H9 (cell line): Measurements from ENCODE around the gene MSLN. TPM values are rescaled to one million over a fixed set of nuclear protein-coding genes. Genes with fewer than 3 reads are reported as not detected.

Experiments
- DNase-seq: peaks from one replicate; pipeline ENCODE4 v3.0.0-alpha.2; 2017
- H2AFZ ChIP-seq: one replicate; pipeline ENCODE4 v1.6.1; 2013; ENCODE audit warnings: mild to moderate bottlenecking, low read length, control low read depth, moderate library complexity
- H2AK5ac ChIP-seq: 2 replicates; pipeline ENCODE4 v1.6.1; 2013; ENCODE audit warnings: low read length, control low read depth, mixed read lengths; ENCODE audit not compliant: insufficient read length
- H2BK120ac ChIP-seq: one replicate; pipeline ENCODE4 v1.6.1; 2013; ENCODE audit warnings: low read depth, mild to moderate bottlenecking, low read length, control low read depth, inconsistent platforms; ENCODE audit not compliant: poor library complexity, severe bottlenecking
- H2BK12ac ChIP-seq: 2 replicates; pipeline ENCODE4 v1.6.1; 2013; ENCODE audit warnings: low read length, control low read depth, mixed read lengths, low read depth; ENCODE audit not compliant: insufficient read length
- H2BK15ac ChIP-seq: 2 replicates; pipeline ENCODE4 v1.6.1; 2013; ENCODE audit warnings: low read depth, low read length, control low read depth
- H2BK20ac ChIP-seq: one replicate; pipeline ENCODE4 v1.6.1; 2013; ENCODE audit warnings: low read depth, mild to moderate bottlenecking, low read length, control low read depth, inconsistent platforms; ENCODE audit not compliant: poor library complexity, severe bottlenecking
- H2BK5ac ChIP-seq: 2 replicates; pipeline ENCODE4 v1.6.1; 2013; ENCODE audit warnings: low read length, control low read depth, mixed read lengths; ENCODE audit not compliant: insufficient read length
- H3K14ac ChIP-seq: 2 replicates; pipeline ENCODE4 v1.6.1; 2013; ENCODE audit warnings: low read length, control low read depth; ENCODE audit not compliant: insufficient read depth
- H3K18ac ChIP-seq: 2 replicates; pipeline ENCODE4 v1.6.1; 2013; ENCODE audit warnings: low read depth, mild to moderate bottlenecking, mixed read lengths, low read length, control low read depth; ENCODE audit not compliant: insufficient read length
- H3K23ac ChIP-seq: 2 replicates; pipeline ENCODE4 v1.6.1; 2013; ENCODE audit warnings: low read length, control low read depth, mixed read lengths, low read depth; ENCODE audit not compliant: insufficient read length
- H3K23me2 ChIP-seq: 2 replicates; pipeline ENCODE4 v1.6.1; 2013; ENCODE audit warnings: low read depth, mild to moderate bottlenecking, mixed read lengths, low read length, control low read depth; ENCODE audit not compliant: insufficient read length, poor library complexity, severe bottlenecking
- H3K27ac ChIP-seq: 2 replicates; pipeline ENCODE4 v1.5.1; 2013; ENCODE audit warnings: low read length, control low read depth, mixed read lengths, low read depth; ENCODE audit not compliant: insufficient read length
- H3K27me3 ChIP-seq: 2 replicates; pipeline ENCODE4 v1.6.1; 2013; ENCODE audit warnings: low read length, control low read depth, inconsistent platforms; ENCODE audit not compliant: insufficient read depth
- H3K4ac ChIP-seq: 2 replicates; pipeline ENCODE4 v1.6.1; 2013; ENCODE audit warnings: low read depth, mild to moderate bottlenecking, control low read depth, inconsistent platforms, low read length, moderate library complexity
- H3K4me1 ChIP-seq: 2 replicates; pipeline ENCODE4 v1.6.1; 2013; ENCODE audit warnings: low read length, control low read depth, inconsistent platforms; ENCODE audit not compliant: insufficient read depth
- H3K4me2 ChIP-seq: 2 replicates; pipeline ENCODE4 v1.6.1; 2013; ENCODE audit warnings: low read length, control low read depth, mixed read lengths; ENCODE audit not compliant: insufficient read length, insufficient read depth
- H3K56ac ChIP-seq: 2 replicates; pipeline ENCODE4 v1.6.1; 2013; ENCODE audit warnings: low read depth, mild to moderate bottlenecking, mixed read lengths, low read length, control low read depth; ENCODE audit not compliant: insufficient read length
- H3K79me1 ChIP-seq: 2 replicates; pipeline ENCODE4 v1.6.1; 2013; ENCODE audit warnings: low read depth, mild to moderate bottlenecking, moderate library complexity, low read length, control low read depth, inconsistent platforms; ENCODE audit not compliant: insufficient read depth, poor library complexity, severe bottlenecking
- H3K79me2 ChIP-seq: 2 replicates; pipeline ENCODE4 v1.6.1; 2013; ENCODE audit warnings: low read length, control low read depth, inconsistent platforms; ENCODE audit not compliant: insufficient read depth
- H3K9ac ChIP-seq: 2 replicates; pipeline ENCODE4 v1.6.1; 2013; ENCODE audit warnings: low read length, control low read depth, mixed read lengths; ENCODE audit not compliant: insufficient read length; ENCODE audit errors: extremely low read depth
- H3K9me3 ChIP-seq: one replicate; pipeline ENCODE4 v1.6.1; 2013; ENCODE audit warnings: low read depth, low read length, inconsistent platforms; ENCODE audit not compliant: control insufficient read depth
- H3T11ph ChIP-seq: one replicate; pipeline ENCODE4 v1.6.1; 2013; ENCODE audit warnings: mild to moderate bottlenecking, low read length, control low read depth, inconsistent platforms
- H4K20me1 ChIP-seq: one replicate; pipeline ENCODE4 v1.6.1; 2013; ENCODE audit not compliant: control insufficient read depth, insufficient read length, insufficient read depth
- H4K5ac ChIP-seq: 2 replicates; pipeline ENCODE4 v1.6.1; 2013; ENCODE audit warnings: low read depth, mild to moderate bottlenecking, mixed read lengths, low read length, control low read depth; ENCODE audit not compliant: insufficient read length
- H4K8ac ChIP-seq: replicated peaks from 2 replicates; pipeline ENCODE4 v1.6.1; 2013; ENCODE audit warnings: low read length, control low read depth, mixed read lengths, low read depth; ENCODE audit not compliant: insufficient read length
- H4K91ac ChIP-seq: 2 replicates; pipeline ENCODE4 v1.6.1; 2013; ENCODE audit warnings: low read depth, mild to moderate bottlenecking, moderate library complexity, mixed read lengths, low read length, control low read depth; ENCODE audit not compliant: insufficient read length
- H3K27ac Mint-ChIP-seq, 3 experiments: 2 replicates in 2 of 3; 3 replicates in 1 of 3; pipeline ENCODE4 v1.8.0; 2020 to 2021; ENCODE audit warnings: mixed read lengths in 3 of 3, mild to moderate bottlenecking in 1 of 3, moderate library complexity in 1 of 3
- H3K27me3 Mint-ChIP-seq: 2 replicates; pipeline ENCODE4 v1.8.0; 2021; ENCODE audit warnings: low read depth, mild to moderate bottlenecking, moderate library complexity, mixed read lengths
- H3K36me3 Mint-ChIP-seq, 3 experiments: 2 replicates in 2 of 3; 3 replicates in 1 of 3; pipeline ENCODE4 v1.8.0; 2020 to 2021; ENCODE audit warnings: low read depth in 3 of 3, mixed read lengths in 3 of 3; ENCODE audit not compliant: insufficient read depth in 1 of 3
- H3K4me1 Mint-ChIP-seq, 2 experiments: 2 replicates each; pipeline ENCODE4 v1.8.0; 2020; ENCODE audit warnings: mixed read lengths in 2 of 2
- H3K4me3 Mint-ChIP-seq, 2 experiments: 2 replicates in 1 of 2; 3 replicates in 1 of 2; pipeline ENCODE4 v1.8.0; 2020 to 2021; ENCODE audit warnings: mild to moderate bottlenecking in 2 of 2, mixed read lengths in 2 of 2, moderate library complexity in 1 of 2
- H3K9me3 Mint-ChIP-seq, 2 experiments: 2 replicates in 1 of 2; 3 replicates in 1 of 2; pipeline ENCODE4 v1.8.0; 2020; ENCODE audit warnings: mild to moderate bottlenecking in 2 of 2, mixed read lengths in 2 of 2, moderate library complexity in 1 of 2
- WGBS: extraction: QIAGEN DNeasy Blood & Tissue Kit; methylation state at CpG from one replicate; pipeline ENCODE4 v1.1.7; 2013; ENCODE audit warnings: missing lambda C conversion rate, low lambda C conversion rate, mixed read lengths; ENCODE audit not compliant: insufficient read length; ENCODE audit errors: extremely low coverage; 5-methylcytosine and 5-hydroxymethylcytosine counted together
- total RNA-seq: library from RNA; stranded (reverse); gene quantifications from 2 replicates; pipeline ENCODE4 v1.2.1, GENCODE V29; 2021
- TF ChIP-seq, protein P1 (sequence below): fragments of 200-600 bp; sonication (generic); conservative IDR thresholded peaks from 3 replicates; pipeline ENCODE4 v1.8.0; 2021; ENCODE audit warnings: antibody characterized with exemption, mild to moderate bottlenecking

Gene MSLN
- total RNA-seq, 1 experiment from 2014 or later = 0.22 TPM

DNA sequence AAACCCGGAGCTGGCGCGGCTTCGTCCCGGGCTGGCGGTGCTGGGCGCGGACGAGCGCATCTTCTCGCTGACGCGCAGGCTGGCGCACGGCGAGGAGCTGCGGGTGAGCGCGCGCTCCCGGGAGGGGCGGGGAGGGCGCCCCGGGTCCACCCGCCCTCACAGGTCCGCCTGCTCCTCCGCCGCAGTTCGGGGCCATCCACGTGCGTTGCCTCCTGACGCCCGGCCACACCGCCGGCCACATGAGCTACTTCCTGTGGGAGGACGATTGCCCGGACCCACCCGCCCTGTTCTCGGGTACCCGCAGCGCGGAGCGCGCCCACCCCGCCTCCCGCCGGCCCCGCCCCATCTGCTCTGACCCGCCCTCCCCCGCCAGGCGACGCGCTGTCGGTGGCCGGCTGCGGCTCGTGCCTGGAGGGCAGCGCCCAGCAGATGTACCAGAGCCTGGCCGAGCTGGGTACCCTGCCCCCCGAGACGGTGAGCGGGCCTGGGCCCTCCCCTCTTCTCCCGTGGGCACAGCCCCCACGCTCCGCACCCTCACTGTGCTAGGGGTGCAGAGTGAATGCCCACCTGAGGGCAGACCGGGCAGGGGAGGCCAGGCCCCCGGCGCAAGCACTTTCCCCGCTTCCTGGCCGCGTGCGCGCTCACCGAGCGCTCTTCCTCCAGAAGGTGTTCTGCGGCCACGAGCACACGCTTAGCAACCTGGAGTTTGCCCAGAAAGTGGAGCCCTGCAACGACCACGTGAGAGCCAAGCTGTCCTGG is 32.2 kb upstream of the MSLN start:
- Histone ChIP-seq H2AK5ac (no peak overlapping the region), H3T11ph (no peak overlapping the region), H3K27ac (no peak overlapping the region), H3K4me2 (peak overlapping the region; percentile 87), H3K79me1 (no peaks in the 10 kb centered on the region), H3K23me2 (peaks cover 11% of the 10 kb centered on the region), H3K27me3 (no peaks in the 10 kb centered on the region), H2BK120ac (no peak overlapping the region), H3K4me1 (no peaks in the 10 kb centered on the region), H3K79me2 (no peaks in the 10 kb centered on the region), H2BK20ac (no peak overlapping the region), H3K14ac (no peak overlapping the region), H4K5ac (no peak overlapping the region), H3K23ac (no peak overlapping the region), H4K20me1 (no peaks in the 10 kb centered on the region), H4K91ac (no peak overlapping the region), H3K9ac (peak overlapping the region; percentile 40), H2AFZ (no peak overlapping the region), H2BK5ac (no peak overlapping the region), H3K18ac (no peak overlapping the region), H4K8ac (no peak overlapping the region), H3K9me3 (no peaks in the 10 kb centered on the region), H3K4ac (no peak overlapping the region), H2BK15ac (no peak overlapping the region), H3K56ac (no peak overlapping the region), H2BK12ac (no peak overlapping the region)
- peaks cover 0 to 8% (median 0%) of the 10 kb centered on the region in 3 experiments; a peak in 2 of 7 replicates for H3K36me3 Mint-ChIP-seq
- no CpG with 5 or more reads among the region's 80 CpGs for WGBS
- H3K27ac Mint-ChIP-seq = no peak overlapping the region
- peaks cover 12% of the 10 kb centered on the region for H3K27me3 Mint-ChIP-seq
- peak; percentile 87 for DNase-seq
- peak overlapping the region; percentile 61 to 79 for H3K4me3 Mint-ChIP-seq
- H3K9me3 Mint-ChIP-seq = no peaks in the 10 kb centered on the region
- TF ChIP-seq, protein P1, sequence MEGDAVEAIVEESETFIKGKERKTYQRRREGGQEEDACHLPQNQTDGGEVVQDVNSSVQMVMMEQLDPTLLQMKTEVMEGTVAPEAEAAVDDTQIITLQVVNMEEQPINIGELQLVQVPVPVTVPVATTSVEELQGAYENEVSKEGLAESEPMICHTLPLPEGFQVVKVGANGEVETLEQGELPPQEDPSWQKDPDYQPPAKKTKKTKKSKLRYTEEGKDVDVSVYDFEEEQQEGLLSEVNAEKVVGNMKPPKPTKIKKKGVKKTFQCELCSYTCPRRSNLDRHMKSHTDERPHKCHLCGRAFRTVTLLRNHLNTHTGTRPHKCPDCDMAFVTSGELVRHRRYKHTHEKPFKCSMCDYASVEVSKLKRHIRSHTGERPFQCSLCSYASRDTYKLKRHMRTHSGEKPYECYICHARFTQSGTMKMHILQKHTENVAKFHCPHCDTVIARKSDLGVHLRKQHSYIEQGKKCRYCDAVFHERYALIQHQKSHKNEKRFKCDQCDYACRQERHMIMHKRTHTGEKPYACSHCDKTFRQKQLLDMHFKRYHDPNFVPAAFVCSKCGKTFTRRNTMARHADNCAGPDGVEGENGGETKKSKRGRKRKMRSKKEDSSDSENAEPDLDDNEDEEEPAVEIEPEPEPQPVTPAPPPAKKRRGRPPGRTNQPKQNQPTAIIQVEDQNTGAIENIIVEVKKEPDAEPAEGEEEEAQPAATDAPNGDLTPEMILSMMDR = no peak
- no peaks in the 10 kb centered on the region for H3K4me1 Mint-ChIP-seq
